HepG2 (cell line): ENCODE measurements around the gene SAMM50. TPM values are rescaled to one million over a fixed set of nuclear protein-coding genes. Genes with fewer than 3 reads are reported as not detected.

ENCODE experiments used
- CENPX ChIP-seq: sonication (generic); formaldehyde crosslinking; IDR thresholded peaks from 2 replicates; pipeline ENCODE4 v1.9.0; 2021; ENCODE audit warnings: mild to moderate bottlenecking, missing genetic modification reagents, moderate library complexity
- DR1 ChIP-seq: sonication (generic); formaldehyde crosslinking; IDR thresholded peaks from 2 replicates; pipeline ENCODE4 v1.8.0; 2021; ENCODE audit warnings: mild to moderate bottlenecking, missing genetic modification reagents, inconsistent platforms
- EP300 ChIP-seq, 3 experiments: sonication (generic) in 1 of 3; formaldehyde crosslinking in 1 of 3; IDR thresholded peaks; 2 replicates each; pipeline versions ENCODE4 v1.5.1 to v1.6.1; 2011 to 2020; ENCODE audit warnings: low read depth in 2 of 3, low read length in 2 of 3, borderline replicate concordance in 1 of 3, improper control_type of control experiment in 1 of 3, mild to moderate bottlenecking in 1 of 3, missing genetic modification reagents in 1 of 3, moderate library complexity in 1 of 3
- ETV5 ChIP-seq: IDR thresholded peaks from 2 replicates; pipeline ENCODE4 v1.6.1; 2018; ENCODE audit warnings: missing biosample characterization, missing genetic modification reagents, inconsistent platforms, borderline replicate concordance
- HDAC6 ChIP-seq: fragments of 200-600 bp; sonication (generic); IDR thresholded peaks from 2 replicates; pipeline ENCODE4 v1.7.0; 2017; ENCODE audit warnings: mild to moderate bottlenecking, antibody characterized with exemption, low read length, low read depth
- HNRNPLL ChIP-seq: fragments of 200-400 bp; formaldehyde crosslinking; IDR thresholded peaks from 2 replicates; pipeline ENCODE4 v1.6.1; 2017; ENCODE audit warnings: mild to moderate bottlenecking, low read depth, low read length; ENCODE audit not compliant: poor library complexity, severe bottlenecking
- KAT8 ChIP-seq: IDR thresholded peaks from 2 replicates; pipeline ENCODE4 v1.6.1; 2016; ENCODE audit warnings: missing genetic modification reagents, missing compliant biosample characterization
- SCMH1 ChIP-seq: sonication (generic); formaldehyde crosslinking; IDR thresholded peaks from 2 replicates; pipeline ENCODE4 v1.9.0; 2021; ENCODE audit warnings: missing genetic modification reagents, mild to moderate bottlenecking, borderline replicate concordance
- SNRNP70 ChIP-seq: fragments of 200-400 bp; formaldehyde crosslinking; IDR thresholded peaks from 2 replicates; pipeline ENCODE4 v1.6.1; 2017; ENCODE audit warnings: mild to moderate bottlenecking, low read depth, low read length, moderate library complexity
- THAP9 ChIP-seq: sonication (generic); formaldehyde crosslinking; IDR thresholded peaks from 2 replicates; pipeline ENCODE4; 2020; ENCODE audit warnings: missing genetic modification reagents, mild to moderate bottlenecking, borderline replicate concordance
- ZBTB37 ChIP-seq: sonication (generic); formaldehyde crosslinking; IDR thresholded peaks from 2 replicates; pipeline ENCODE4 v1.4.0; 2020; ENCODE audit warnings: mild to moderate bottlenecking, missing genetic modification reagents
- ZFX ChIP-seq: sonication (generic); formaldehyde crosslinking; IDR thresholded peaks from 2 replicates; pipeline ENCODE4 v1.4.0; 2020; ENCODE audit warnings: mild to moderate bottlenecking, low read depth, missing genetic modification reagents, moderate library complexity
- ZSCAN12 ChIP-seq: sonication (generic); formaldehyde crosslinking; IDR thresholded peaks from 2 replicates; pipeline ENCODE4 v1.9.0; 2021; ENCODE audit warnings: mild to moderate bottlenecking, missing genetic modification reagents
- polyA plus RNA-seq, 8 experiments: library from polyadenylated mRNA; depleted of rRNA in 3 of 8; stranded (reverse) in 7 of 8; unstranded in 1 of 8; fragments of >200 nt; fragmentation: Illumina TruSeq in 4 of 8; extraction: Trizol in 4 of 8; gene quantifications; 2 replicates each; pipeline versions ENCODE4 v1.2.1 to v1.2.3, GENCODE V29; 2011 to 2016; ENCODE audit warnings: low read depth in 4 of 8, missing spikeins in 1 of 8, mixed read lengths in 1 of 8; ENCODE audit not compliant: insufficient read depth in 1 of 8
- total RNA-seq, 5 experiments: library from RNA; depleted of rRNA; stranded (reverse); fragments of >200 nt; fragmentation: Illumina TruSeq; extraction: Trizol; gene quantifications; 2 replicates each; pipeline ENCODE4 v1.2.3, GENCODE V29; 2016; ENCODE audit warnings: low read depth in 1 of 5
- TF ChIP-seq, protein P1 (sequence below): sonication (generic); formaldehyde crosslinking; IDR thresholded peaks from 2 replicates; pipeline ENCODE4 v1.4.0; 2020; ENCODE audit warnings: mild to moderate bottlenecking, missing genetic modification reagents, borderline replicate concordance
- TF ChIP-seq, protein P2 (sequence below): sonication (generic); formaldehyde crosslinking; IDR thresholded peaks from 2 replicates; pipeline ENCODE4 v1.5.0; 2020; ENCODE audit warnings: mild to moderate bottlenecking, missing genetic modification reagents, borderline replicate concordance

The SAMM50 gene
- total and polyA plus RNA-seq, 2 of the 13 experiments (the other 11 are each of a cell fraction or from before 2014, with no cell fraction given): 34.7 to 63.4 TPM

DNA sequence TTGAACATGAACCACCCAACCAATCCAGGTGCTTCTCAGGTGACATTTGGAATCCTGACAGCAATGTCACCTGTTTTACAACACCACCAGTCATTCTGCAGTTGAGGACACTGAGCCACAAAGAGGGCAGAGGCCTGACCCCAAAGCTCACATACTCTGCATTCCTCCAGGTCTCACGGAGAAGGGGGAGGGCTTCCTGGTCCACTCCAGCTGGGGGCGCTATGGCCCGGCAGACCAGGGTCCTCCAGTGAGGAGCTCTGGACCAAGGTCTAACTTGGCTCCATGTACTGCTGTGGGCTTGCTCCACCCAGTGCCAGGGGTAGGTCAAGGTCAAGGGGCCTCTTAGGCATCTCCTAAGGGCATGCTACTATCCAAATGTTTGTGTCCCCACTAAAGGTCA is 33.1 kb upstream of the SAMM50 start (continued):
- no peak for TF ChIP-seq THAP9
- TF ChIP-seq SCMH1: no peak
- no peak for TF ChIP-seq ZBTB37 (CRISPR knock-in tag)
- no peak for TF ChIP-seq HDAC6
- TF ChIP-seq EP300 (IDR thresholded peaks at IDR 0.05; ENCODE audit: low read depth in 2 of 2, low read length in 2 of 2): 0 out of 4 replicates have a peak, but pooled peaks of 1 of the 2 experiments have one; percentile 7
- peak; percentile 14; the same call in 1 of the 2 replicates for TF ChIP-seq EP300 (CRISPR knock-in tag; IDR thresholded peaks at IDR 0.05; ENCODE audit: borderline replicate concordance)
- TF ChIP-seq CENPX (CRISPR knock-in tag): no peak
- no peak for TF ChIP-seq SNRNP70
- TF ChIP-seq ZFX (CRISPR knock-in tag): no peak
- no peak for TF ChIP-seq ETV5 (CRISPR knock-in tag)
- TF ChIP-seq, protein P1, sequence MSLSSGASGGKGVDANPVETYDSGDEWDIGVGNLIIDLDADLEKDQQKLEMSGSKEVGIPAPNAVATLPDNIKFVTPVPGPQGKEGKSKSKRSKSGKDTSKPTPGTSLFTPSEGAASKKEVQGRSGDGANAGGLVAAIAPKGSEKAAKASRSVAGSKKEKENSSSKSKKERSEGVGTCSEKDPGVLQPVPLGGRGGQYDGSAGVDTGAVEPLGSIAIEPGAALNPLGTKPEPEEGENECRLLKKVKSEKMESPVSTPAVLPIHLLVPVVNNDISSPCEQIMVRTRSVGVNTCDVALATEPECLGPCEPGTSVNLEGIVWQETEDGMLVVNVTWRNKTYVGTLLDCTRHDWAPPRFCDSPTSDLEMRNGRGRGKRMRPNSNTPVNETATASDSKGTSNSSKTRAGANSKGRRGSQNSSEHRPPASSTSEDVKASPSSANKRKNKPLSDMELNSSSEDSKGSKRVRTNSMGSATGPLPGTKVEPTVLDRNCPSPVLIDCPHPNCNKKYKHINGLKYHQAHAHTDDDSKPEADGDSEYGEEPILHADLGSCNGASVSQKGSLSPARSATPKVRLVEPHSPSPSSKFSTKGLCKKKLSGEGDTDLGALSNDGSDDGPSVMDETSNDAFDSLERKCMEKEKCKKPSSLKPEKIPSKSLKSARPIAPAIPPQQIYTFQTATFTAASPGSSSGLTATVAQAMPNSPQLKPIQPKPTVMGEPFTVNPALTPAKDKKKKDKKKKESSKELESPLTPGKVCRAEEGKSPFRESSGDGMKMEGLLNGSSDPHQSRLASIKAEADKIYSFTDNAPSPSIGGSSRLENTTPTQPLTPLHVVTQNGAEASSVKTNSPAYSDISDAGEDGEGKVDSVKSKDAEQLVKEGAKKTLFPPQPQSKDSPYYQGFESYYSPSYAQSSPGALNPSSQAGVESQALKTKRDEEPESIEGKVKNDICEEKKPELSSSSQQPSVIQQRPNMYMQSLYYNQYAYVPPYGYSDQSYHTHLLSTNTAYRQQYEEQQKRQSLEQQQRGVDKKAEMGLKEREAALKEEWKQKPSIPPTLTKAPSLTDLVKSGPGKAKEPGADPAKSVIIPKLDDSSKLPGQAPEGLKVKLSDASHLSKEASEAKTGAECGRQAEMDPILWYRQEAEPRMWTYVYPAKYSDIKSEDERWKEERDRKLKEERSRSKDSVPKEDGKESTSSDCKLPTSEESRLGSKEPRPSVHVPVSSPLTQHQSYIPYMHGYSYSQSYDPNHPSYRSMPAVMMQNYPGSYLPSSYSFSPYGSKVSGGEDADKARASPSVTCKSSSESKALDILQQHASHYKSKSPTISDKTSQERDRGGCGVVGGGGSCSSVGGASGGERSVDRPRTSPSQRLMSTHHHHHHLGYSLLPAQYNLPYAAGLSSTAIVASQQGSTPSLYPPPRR: no peak
- no peak for TF ChIP-seq KAT8 (CRISPR knock-in tag)
- TF ChIP-seq, protein P2, sequence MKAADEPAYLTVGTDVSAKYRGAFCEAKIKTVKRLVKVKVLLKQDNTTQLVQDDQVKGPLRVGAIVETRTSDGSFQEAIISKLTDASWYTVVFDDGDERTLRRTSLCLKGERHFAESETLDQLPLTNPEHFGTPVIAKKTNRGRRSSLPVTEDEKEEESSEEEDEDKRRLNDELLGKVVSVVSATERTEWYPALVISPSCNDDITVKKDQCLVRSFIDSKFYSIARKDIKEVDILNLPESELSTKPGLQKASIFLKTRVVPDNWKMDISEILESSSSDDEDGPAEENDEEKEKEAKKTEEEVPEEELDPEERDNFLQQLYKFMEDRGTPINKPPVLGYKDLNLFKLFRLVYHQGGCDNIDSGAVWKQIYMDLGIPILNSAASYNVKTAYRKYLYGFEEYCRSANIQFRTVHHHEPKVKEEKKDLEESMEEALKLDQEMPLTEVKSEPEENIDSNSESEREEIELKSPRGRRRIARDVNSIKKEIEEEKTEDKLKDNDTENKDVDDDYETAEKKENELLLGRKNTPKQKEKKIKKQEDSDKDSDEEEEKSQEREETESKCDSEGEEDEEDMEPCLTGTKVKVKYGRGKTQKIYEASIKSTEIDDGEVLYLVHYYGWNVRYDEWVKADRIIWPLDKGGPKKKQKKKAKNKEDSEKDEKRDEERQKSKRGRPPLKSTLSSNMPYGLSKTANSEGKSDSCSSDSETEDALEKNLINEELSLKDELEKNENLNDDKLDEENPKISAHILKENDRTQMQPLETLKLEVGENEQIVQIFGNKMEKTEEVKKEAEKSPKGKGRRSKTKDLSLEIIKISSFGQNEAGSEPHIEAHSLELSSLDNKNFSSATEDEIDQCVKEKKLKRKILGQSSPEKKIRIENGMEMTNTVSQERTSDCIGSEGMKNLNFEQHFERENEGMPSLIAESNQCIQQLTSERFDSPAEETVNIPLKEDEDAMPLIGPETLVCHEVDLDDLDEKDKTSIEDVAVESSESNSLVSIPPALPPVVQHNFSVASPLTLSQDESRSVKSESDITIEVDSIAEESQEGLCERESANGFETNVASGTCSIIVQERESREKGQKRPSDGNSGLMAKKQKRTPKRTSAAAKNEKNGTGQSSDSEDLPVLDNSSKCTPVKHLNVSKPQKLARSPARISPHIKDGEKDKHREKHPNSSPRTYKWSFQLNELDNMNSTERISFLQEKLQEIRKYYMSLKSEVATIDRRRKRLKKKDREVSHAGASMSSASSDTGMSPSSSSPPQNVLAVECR (CRISPR knock-in tag): no peak; the same call in 1 of the 2 replicates
- TF ChIP-seq ZSCAN12 (CRISPR knock-in tag): no peak
- no peak for TF ChIP-seq HNRNPLL
- no peak for TF ChIP-seq DR1 (CRISPR knock-in tag)
